HepG2 (cell line): ENCODE measurements around the gene NT5M. TPM values are rescaled to one million over a fixed set of nuclear protein-coding genes. Genes with fewer than 3 reads are reported as not detected.

Experiments
- ASH2L ChIP-seq: fragments of 300-600, 200-600 bp; sonication (generic); IDR thresholded peaks from 2 replicates; pipeline ENCODE4 v1.7.0; 2017; ENCODE audit warnings: low read depth, mild to moderate bottlenecking, moderate library complexity, mixed read lengths, low read length; ENCODE audit not compliant: insufficient read length
- CBX1 ChIP-seq: IDR thresholded peaks from one replicate; pipeline ENCODE4 v1.6.1; 2016; ENCODE audit warnings: antibody characterized with exemption, low read depth
- FOSL2 ChIP-seq: sonication (generic); formaldehyde crosslinking; IDR thresholded peaks from 2 replicates; pipeline ENCODE4 v1.4.0; 2020; ENCODE audit warnings: missing genetic modification reagents
- GATA4 ChIP-seq: sonication (generic); IDR thresholded peaks from 2 replicates; pipeline ENCODE4 v1.6.1; 2016; ENCODE audit warnings: antibody characterized with exemption, low read depth, borderline replicate concordance
- NCOA5 ChIP-seq: sonication (generic); formaldehyde crosslinking; IDR thresholded peaks from 2 replicates; pipeline ENCODE4 v1.4.0; 2020; ENCODE audit warnings: missing genetic modification reagents
- NFE2L2 ChIP-seq: fragments of 150-350 bp; IDR thresholded peaks from 2 replicates; pipeline ENCODE4 v1.6.1; 2014; ENCODE audit warnings: low read length
- RBAK ChIP-seq: sonication (generic); formaldehyde crosslinking; IDR thresholded peaks from 2 replicates; pipeline ENCODE4 v1.5.1; 2020; ENCODE audit warnings: mild to moderate bottlenecking, missing genetic modification reagents
- TEF ChIP-seq: sonication (generic); formaldehyde crosslinking; IDR thresholded peaks from 2 replicates; pipeline ENCODE4 v1.5.0; 2020; ENCODE audit warnings: missing genetic modification reagents
- ZNF468 ChIP-seq: sonication (generic); formaldehyde crosslinking; IDR thresholded peaks from 2 replicates; pipeline ENCODE4 v1.8.0; 2022; ENCODE audit warnings: mild to moderate bottlenecking, moderate library complexity, missing genetic modification reagents
- polyA plus RNA-seq, 8 experiments: library from polyadenylated mRNA; depleted of rRNA in 3 of 8; stranded (reverse) in 7 of 8; unstranded in 1 of 8; fragments of >200 nt; fragmentation: Illumina TruSeq in 4 of 8; extraction: Trizol in 4 of 8; gene quantifications; 2 replicates each; pipeline versions ENCODE4 v1.2.1 to v1.2.3, GENCODE V29; 2011 to 2016; ENCODE audit warnings: low read depth in 4 of 8, missing spikeins in 1 of 8, mixed read lengths in 1 of 8; ENCODE audit not compliant: insufficient read depth in 1 of 8
- total RNA-seq, 5 experiments: library from RNA; depleted of rRNA; stranded (reverse); fragments of >200 nt; fragmentation: Illumina TruSeq; extraction: Trizol; gene quantifications; 2 replicates each; pipeline ENCODE4 v1.2.3, GENCODE V29; 2016; ENCODE audit warnings: low read depth in 1 of 5
- TF ChIP-seq, protein P1 (sequence below): sonication (generic); formaldehyde crosslinking; IDR thresholded peaks from 2 replicates; pipeline ENCODE4 v1.5.1; 2020; ENCODE audit warnings: mild to moderate bottlenecking, missing genetic modification reagents, borderline replicate concordance
- TF ChIP-seq, protein P2 (sequence below): sonication (generic); formaldehyde crosslinking; IDR thresholded peaks from 2 replicates; pipeline ENCODE4 v1.8.0; 2022; ENCODE audit warnings: missing genetic modification reagents, low read depth, mild to moderate bottlenecking, borderline replicate concordance
- TF ChIP-seq, protein P3 (sequence below): IDR thresholded peaks from 2 replicates; pipeline ENCODE4 v1.6.1; 2016; ENCODE audit warnings: missing compliant biosample characterization, missing genetic modification reagents, borderline replicate concordance
- TF ChIP-seq, protein P4 (sequence below): sonication (generic); formaldehyde crosslinking; IDR thresholded peaks from 2 replicates; pipeline ENCODE4 v1.5.1; 2020; ENCODE audit warnings: missing genetic modification reagents, mild to moderate bottlenecking, borderline replicate concordance
- TF ChIP-seq, protein P5 (sequence below), 2 experiments: fragments of 450-650 bp in 1 of 2; sonication (generic) in 1 of 2; formaldehyde crosslinking in 1 of 2; IDR thresholded peaks; 2 replicates each; pipeline versions ENCODE4 v1.6.1 to v1.8.0; 2016 to 2022; ENCODE audit warnings: antibody characterized with exemption in 1 of 2, mild to moderate bottlenecking in 1 of 2, missing genetic modification reagents in 1 of 2

Gene NT5M
- total and polyA plus RNA-seq, 2 of the 13 experiments (the other 11 are each of a cell fraction or from before 2014, with no cell fraction given): 0.55 to 0.78 TPM

DNA sequence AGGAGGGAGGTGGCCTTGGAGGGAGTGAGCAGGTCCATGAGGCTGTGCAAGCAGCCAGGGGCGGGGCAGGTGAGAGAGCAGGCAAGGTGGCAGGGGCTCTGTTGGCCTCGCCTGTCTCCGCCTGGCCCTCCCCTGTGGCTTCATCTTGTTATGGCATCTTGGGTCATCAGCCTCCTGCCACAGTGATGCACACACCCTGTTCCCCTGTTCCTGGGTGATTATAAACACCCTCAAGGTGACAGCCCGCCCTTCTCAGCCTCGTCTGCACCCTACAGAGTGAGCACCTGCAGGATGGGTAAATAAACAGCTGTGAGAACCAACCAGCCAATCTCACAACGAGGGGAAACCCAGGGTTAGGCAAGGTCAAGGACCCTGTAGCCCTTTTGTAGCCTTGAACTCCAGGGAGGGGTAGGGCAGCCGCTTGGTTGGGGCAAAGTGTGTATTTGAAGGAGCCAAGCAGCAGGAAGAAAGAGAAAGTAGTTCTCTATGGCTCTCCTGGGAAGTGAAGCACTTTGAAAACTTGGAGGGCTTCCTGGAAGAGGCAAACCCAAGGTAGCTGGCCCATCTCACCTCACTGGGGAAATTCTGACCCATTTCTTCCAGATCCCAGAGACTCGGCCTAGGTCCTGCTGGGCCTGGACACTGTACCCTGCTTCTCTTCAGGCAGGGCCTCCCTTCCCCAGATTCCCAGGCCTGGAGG lies 60.6 kb downstream of the NT5M start (continued):
- TF ChIP-seq, protein P1, sequence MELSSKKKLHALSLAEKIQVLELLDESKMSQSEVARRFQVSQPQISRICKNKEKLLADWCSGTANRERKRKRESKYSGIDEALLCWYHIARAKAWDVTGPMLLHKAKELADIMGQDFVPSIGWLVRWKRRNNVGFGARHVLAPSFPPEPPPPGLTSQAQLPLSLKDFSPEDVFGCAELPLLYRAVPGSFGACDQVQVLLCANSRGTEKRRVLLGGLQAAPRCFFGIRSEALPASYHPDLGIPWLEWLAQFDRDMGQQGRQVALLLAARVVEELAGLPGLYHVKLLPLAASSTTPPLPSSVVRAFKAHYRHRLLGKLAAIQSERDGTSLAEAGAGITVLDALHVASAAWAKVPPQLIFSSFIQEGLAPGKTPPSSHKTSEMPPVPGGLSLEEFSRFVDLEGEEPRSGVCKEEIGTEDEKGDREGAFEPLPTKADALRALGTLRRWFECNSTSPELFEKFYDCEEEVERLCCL (CRISPR knock-in tag): no peak
- TF ChIP-seq, protein P2, sequence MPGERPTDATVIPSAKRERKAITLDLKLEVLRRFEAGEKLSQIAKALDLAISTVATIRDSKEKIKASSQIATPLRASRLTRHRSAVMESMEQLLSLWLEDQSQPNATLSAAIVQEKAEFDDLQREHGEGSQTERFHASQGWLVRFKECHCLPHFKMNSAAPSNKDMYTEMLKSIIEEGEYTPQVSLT (CRISPR knock-in tag): no peak
- TF ChIP-seq ZNF468 (CRISPR knock-in tag): no peak
- no peak for TF ChIP-seq NFE2L2
- TF ChIP-seq, protein P3, sequence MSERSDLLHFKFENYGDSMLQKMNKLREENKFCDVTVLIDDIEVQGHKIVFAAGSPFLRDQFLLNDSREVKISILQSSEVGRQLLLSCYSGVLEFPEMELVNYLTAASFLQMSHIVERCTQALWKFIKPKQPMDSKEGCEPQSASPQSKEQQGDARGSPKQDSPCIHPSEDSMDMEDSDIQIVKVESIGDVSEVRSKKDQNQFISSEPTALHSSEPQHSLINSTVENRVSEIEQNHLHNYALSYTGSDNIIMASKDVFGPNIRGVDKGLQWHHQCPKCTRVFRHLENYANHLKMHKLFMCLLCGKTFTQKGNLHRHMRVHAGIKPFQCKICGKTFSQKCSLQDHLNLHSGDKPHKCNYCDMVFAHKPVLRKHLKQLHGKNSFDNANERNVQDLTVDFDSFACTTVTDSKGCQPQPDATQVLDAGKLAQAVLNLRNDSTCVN (CRISPR knock-in tag): no peak
- TF ChIP-seq, protein P4, sequence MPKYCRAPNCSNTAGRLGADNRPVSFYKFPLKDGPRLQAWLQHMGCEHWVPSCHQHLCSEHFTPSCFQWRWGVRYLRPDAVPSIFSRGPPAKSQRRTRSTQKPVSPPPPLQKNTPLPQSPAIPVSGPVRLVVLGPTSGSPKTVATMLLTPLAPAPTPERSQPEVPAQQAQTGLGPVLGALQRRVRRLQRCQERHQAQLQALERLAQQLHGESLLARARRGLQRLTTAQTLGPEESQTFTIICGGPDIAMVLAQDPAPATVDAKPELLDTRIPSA: no peak
- TF ChIP-seq NCOA5 (CRISPR knock-in tag): no peak
- TF ChIP-seq, protein P5, sequence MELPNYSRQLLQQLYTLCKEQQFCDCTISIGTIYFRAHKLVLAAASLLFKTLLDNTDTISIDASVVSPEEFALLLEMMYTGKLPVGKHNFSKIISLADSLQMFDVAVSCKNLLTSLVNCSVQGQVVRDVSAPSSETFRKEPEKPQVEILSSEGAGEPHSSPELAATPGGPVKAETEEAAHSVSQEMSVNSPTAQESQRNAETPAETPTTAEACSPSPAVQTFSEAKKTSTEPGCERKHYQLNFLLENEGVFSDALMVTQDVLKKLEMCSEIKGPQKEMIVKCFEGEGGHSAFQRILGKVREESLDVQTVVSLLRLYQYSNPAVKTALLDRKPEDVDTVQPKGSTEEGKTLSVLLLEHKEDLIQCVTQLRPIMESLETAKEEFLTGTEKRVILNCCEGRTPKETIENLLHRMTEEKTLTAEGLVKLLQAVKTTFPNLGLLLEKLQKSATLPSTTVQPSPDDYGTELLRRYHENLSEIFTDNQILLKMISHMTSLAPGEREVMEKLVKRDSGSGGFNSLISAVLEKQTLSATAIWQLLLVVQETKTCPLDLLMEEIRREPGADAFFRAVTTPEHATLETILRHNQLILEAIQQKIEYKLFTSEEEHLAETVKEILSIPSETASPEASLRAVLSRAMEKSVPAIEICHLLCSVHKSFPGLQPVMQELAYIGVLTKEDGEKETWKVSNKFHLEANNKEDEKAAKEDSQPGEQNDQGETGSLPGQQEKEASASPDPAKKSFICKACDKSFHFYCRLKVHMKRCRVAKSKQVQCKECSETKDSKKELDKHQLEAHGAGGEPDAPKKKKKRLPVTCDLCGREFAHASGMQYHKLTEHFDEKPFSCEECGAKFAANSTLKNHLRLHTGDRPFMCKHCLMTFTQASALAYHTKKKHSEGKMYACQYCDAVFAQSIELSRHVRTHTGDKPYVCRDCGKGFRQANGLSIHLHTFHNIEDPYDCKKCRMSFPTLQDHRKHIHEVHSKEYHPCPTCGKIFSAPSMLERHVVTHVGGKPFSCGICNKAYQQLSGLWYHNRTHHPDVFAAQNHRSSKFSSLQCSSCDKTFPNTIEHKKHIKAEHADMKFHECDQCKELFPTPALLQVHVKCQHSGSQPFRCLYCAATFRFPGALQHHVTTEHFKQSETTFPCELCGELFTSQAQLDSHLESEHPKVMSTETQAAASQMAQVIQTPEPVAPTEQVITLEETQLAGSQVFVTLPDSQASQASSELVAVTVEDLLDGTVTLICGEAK (IDR thresholded peaks at IDR 0.05): no peak
- TF ChIP-seq, protein P5 (CRISPR knock-in tag; IDR thresholded peaks at IDR 0.05): no peak
- peak; percentile 9; the same call in 1 of the 2 replicates for TF ChIP-seq FOSL2
- TF ChIP-seq GATA4: no peak
- no peak for TF ChIP-seq RBAK (CRISPR knock-in tag)
- TF ChIP-seq CBX1: no peak
- no peak for TF ChIP-seq ASH2L
- no peak for TF ChIP-seq TEF (CRISPR knock-in tag)
